Effector memory CD4-positive, alpha-beta T cell (primary cell): ENCODE results near the gene TRAM2.

ENCODE experiments used
- DNase-seq, 3 donors: peaks; one replicate each; pipeline ENCODE4 v3.0.0-alpha.2; 2020
- H3K27ac ChIP-seq: 2 replicates; pipeline ENCODE4 v1.7.0; 2013; ENCODE audit warnings: mild to moderate bottlenecking, low read length, moderate library complexity; ENCODE audit not compliant: insufficient read depth, poor library complexity, severe bottlenecking
- H3K27me3 ChIP-seq: replicated peaks from 2 replicates; pipeline ENCODE4 v1.7.0; 2013; ENCODE audit warnings: mild to moderate bottlenecking, low read length; ENCODE audit not compliant: insufficient read depth, control insufficient read depth, poor library complexity, severe bottlenecking
- H3K36me3 ChIP-seq: 2 replicates; pipeline ENCODE4 v1.7.0; 2013; ENCODE audit warnings: mild to moderate bottlenecking, low read length, moderate library complexity; ENCODE audit not compliant: control insufficient read depth, insufficient read depth
- H3K4me1 ChIP-seq: 2 replicates; pipeline ENCODE4 v1.7.0; 2013; ENCODE audit warnings: low read length, mild to moderate bottlenecking; ENCODE audit not compliant: control insufficient read depth, insufficient read depth, poor library complexity, severe bottlenecking
- H3K4me3 ChIP-seq: 2 replicates; pipeline ENCODE4 v1.7.0; 2013; ENCODE audit warnings: low read length, low read depth, mild to moderate bottlenecking; ENCODE audit not compliant: insufficient read depth, poor library complexity, severe bottlenecking
- H3K9me3 ChIP-seq: 2 replicates; pipeline ENCODE4 v1.7.0; 2013; ENCODE audit warnings: mild to moderate bottlenecking, low read length, moderate library complexity; ENCODE audit not compliant: control insufficient read depth

The TRAM2 gene

GRCh38 chr6:52555518-52556233 lies 21.2 kb downstream of the TRAM2 start:
- DNase-seq, result no peak
- Histone ChIP-seq H3K27ac (no peak overlapping the region), H3K4me3 (no peak overlapping the region), H3K27me3 (no peaks in the 10 kb centered on the region), H3K4me1 (no peaks in the 10 kb centered on the region), H3K9me3 (no peaks in the 10 kb centered on the region), H3K36me3 (no peaks in the 10 kb centered on the region)

DNA sequence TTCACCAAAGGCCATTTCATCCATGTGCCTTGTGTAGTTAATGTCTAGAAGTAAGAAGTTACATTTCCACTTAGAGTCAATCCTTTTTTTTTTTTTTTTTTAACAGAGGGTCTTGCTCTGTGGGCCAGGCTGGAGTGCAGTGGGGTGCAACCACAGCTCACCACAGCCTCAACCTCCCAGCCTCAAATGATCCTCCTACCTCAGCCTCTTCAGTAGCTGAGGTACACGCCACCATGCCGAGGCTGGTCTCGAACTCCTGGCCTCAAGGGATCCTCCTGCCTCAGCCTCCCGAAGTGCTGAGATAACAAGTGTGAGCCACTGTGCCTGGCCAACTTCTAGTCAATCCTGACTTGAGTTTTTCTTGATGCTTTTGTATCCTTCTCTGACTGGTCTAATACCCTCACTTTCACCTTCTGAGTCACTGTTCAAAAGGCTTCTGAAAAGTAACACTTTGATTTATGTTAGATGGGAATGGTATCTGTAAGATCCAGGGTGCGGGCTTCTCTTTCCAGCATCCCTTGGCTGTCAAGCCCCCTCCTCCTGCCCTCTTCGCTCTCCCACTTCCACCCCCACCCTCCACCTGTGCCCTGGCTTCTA lies 22.1 kb downstream of the TRAM2 start:
- no peaks in the 10 kb centered on the region for H3K4me1 ChIP-seq
- no peaks in the 10 kb centered on the region for H3K9me3 ChIP-seq
- H3K27me3 ChIP-seq, result no peaks in the 10 kb centered on the region
- DNase-seq, result no peak
- no peaks in the 10 kb centered on the region for H3K36me3 ChIP-seq
- H3K4me3 ChIP-seq, result no peak overlapping the region
- H3K27ac ChIP-seq, result no peak overlapping the region

DNA sequence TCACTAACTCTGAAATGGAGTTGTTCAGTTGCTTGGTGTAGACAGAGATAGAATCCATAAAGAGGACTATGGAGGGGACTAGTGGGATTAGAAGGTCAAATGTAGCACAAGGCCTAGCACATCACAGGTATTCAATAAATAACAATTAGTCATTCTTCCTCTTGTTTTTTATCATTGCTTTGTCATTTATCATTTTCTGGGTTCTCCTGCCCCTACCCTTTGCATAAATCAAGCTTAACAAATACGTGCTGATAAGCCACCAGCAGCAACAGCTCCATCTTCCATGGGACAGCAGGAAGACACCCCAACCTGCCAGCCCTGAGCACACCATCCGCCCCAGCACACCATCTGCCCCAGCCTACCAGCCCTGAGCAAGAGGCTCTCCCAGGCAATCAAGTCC lies 23.1 kb downstream of the TRAM2 start:
- H3K4me3 ChIP-seq, result no peak overlapping the region
- H3K9me3 ChIP-seq, result no peaks in the 10 kb centered on the region
- no peak overlapping the region for H3K27ac ChIP-seq
- no peak for DNase-seq
- H3K4me1 ChIP-seq, result no peaks in the 10 kb centered on the region
- no peaks in the 10 kb centered on the region for H3K27me3 ChIP-seq
- H3K36me3 ChIP-seq, result no peaks in the 10 kb centered on the region

- no peak for DNase-seq
- Histone ChIP-seq H3K4me3 (no peak overlapping the region), H3K4me1 (no peaks in the 10 kb centered on the region), H3K36me3 (no peaks in the 10 kb centered on the region), H3K27me3 (no peaks in the 10 kb centered on the region), H3K9me3 (no peaks in the 10 kb centered on the region), H3K27ac (no peak overlapping the region)
These were observed 23.7 kb downstream of the TRAM2 start for GRCh38 chr6:52553158-52553557.

GRCh38 chr6:52552278-52552643 lies 24.6 kb downstream of the TRAM2 start:
- no peak overlapping the region for H3K27ac ChIP-seq
- no peak for DNase-seq
- no peaks in the 10 kb centered on the region for H3K36me3 ChIP-seq
- H3K4me1 ChIP-seq, result no peaks in the 10 kb centered on the region
- H3K9me3 ChIP-seq, result no peaks in the 10 kb centered on the region
- no peak overlapping the region for H3K4me3 ChIP-seq
- H3K27me3 ChIP-seq, result no peaks in the 10 kb centered on the region

GRCh38 chr6:52551483-52552277 lies 25.2 kb downstream of the TRAM2 start:
- H3K9me3 ChIP-seq, result no peaks in the 10 kb centered on the region
- no peak overlapping the region for H3K27ac ChIP-seq
- DNase-seq, result no peak
- H3K4me1 ChIP-seq, result no peaks in the 10 kb centered on the region
- H3K27me3 ChIP-seq, result no peaks in the 10 kb centered on the region
- H3K36me3 ChIP-seq, result no peaks in the 10 kb centered on the region
- no peak overlapping the region for H3K4me3 ChIP-seq

DNA sequence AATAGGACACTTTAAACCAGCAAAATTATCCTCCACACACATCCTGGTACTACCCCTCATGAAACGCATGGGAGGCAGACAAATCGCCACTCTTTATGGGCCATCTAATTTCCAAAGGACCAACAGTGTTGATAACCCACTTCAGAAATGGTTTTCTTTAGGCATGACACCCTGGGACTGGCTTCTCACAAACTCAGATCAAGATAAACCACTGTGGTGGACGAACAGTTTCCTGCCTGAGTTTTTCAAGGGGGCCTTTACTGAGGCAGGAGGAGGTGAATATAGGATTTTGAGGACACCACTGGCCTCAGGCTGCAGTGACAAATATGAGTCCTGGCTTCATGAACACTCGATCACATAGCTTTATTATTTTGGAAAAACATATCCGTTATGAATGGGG lies 26.0 kb downstream of the TRAM2 start:
- Histone ChIP-seq H3K9me3 (no peaks in the 10 kb centered on the region), H3K36me3 (no peaks in the 10 kb centered on the region), H3K4me1 (no peaks in the 10 kb centered on the region), H3K4me3 (no peak overlapping the region), H3K27me3 (no peaks in the 10 kb centered on the region), H3K27ac (no peak overlapping the region)
- DNase-seq, result no peak

DNA sequence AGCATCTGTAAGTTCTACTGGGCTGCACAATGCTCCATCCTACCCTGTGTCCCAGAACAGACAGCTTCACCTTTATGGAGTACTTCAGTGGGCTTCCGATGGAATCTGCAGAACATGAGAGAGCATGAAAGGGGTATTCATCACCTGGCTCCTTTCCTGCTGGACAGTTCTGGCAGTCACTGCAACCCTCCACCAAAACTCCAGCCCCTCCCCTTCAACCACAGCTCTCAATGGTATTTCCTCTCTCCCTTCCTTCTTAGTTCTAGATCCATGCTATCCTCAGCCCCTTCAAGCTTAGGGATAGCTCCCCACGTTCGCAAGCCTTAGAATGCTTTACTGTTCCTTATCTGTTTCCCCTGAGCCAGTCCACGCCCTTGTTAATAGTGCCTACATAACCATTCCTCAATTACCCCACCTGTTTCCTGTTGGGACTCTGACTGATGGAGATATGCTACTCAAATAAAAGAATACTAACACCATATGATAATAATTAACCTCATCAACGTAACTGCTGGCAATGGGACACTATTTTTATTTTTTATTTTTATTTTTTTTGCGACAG lies 26.8 kb downstream of the TRAM2 start:
- no peak overlapping the region for H3K4me3 ChIP-seq
- no peaks in the 10 kb centered on the region for H3K9me3 ChIP-seq
- no peak for DNase-seq
- no peaks in the 10 kb centered on the region for H3K36me3 ChIP-seq
- H3K27ac ChIP-seq, result no peak overlapping the region
- no peaks in the 10 kb centered on the region for H3K27me3 ChIP-seq
- H3K4me1 ChIP-seq, result no peaks in the 10 kb centered on the region

GRCh38 chr6:52549428-52549827 lies 27.4 kb downstream of the TRAM2 start:
- no peak for DNase-seq
- H3K27ac ChIP-seq, result no peak overlapping the region
- H3K4me3 ChIP-seq, result no peak overlapping the region
- no peaks in the 10 kb centered on the region for H3K4me1 ChIP-seq
- H3K27me3 ChIP-seq, result no peaks in the 10 kb centered on the region
- H3K9me3 ChIP-seq, result no peaks in the 10 kb centered on the region
- no peaks in the 10 kb centered on the region for H3K36me3 ChIP-seq

- H3K27me3 ChIP-seq, result no peaks in the 10 kb centered on the region
- no peaks in the 10 kb centered on the region for H3K4me1 ChIP-seq
- no peak for DNase-seq
- H3K9me3 ChIP-seq, result no peaks in the 10 kb centered on the region
- H3K27ac ChIP-seq, result no peak overlapping the region
- H3K36me3 ChIP-seq, result no peaks in the 10 kb centered on the region
- H3K4me3 ChIP-seq, result no peak overlapping the region
These were observed 27.9 kb downstream of the TRAM2 start for GRCh38 chr6:52548999-52549398.
